ENCODE results near the gene CIB4. TPM values are rescaled to one million over a fixed set of nuclear protein-coding genes. Genes with fewer than 3 reads are reported as not detected.

The CIB4 gene
- total RNA-seq, 1 donor from 2014 or later: not detected

Other genes with a start within 250 kb of the CIB4 start
- not detected for gene DRC1, start 239.4 kb downstream of the CIB4 start, total RNA-seq
- 0.29 TPM for gene OTOF, start 163.2 kb downstream of the CIB4 start, total RNA-seq
- 9.2 TPM for gene KCNK3, start 51.4 kb upstream of the CIB4 start, total RNA-seq
- gene SLC35F6, start 122.9 kb upstream of the CIB4 start, total RNA-seq: 40.9 TPM
- gene CENPA, start 144.7 kb upstream of the CIB4 start, total RNA-seq: 0.26 TPM
- gene DPYSL5, start 206.8 kb upstream of the CIB4 start, total RNA-seq: not detected